ENCODE measurements around the gene SH3PXD2B. TPM values are rescaled to one million over a fixed set of nuclear protein-coding genes. Genes with fewer than 3 reads are reported as not detected.

Gene SH3PXD2B
- total and polyA plus RNA-seq, 2 donors (not counting 1 experiment from before 2014, with no cell fraction given): not detected

GRCh38 chr5:172282272-172283019 lies 171.9 kb downstream of the SH3PXD2B start:
- 14% methylated on average over 7 of the region's 13 CpGs for WGBS (ENCODE audit: insufficient coverage)
- H3K4me1 ChIP-seq (ENCODE audit: control insufficient read depth in 2 of 2, insufficient read depth in 2 of 2, low read length in 2 of 2): peaks cover 16 to 17% of the 10 kb centered on the region in 2 donors
- H4K20me1 ChIP-seq (ENCODE audit: control insufficient read depth, insufficient read depth, low read length, poor library complexity, severe bottlenecking): peaks cover 9% of the 10 kb centered on the region
- H3K79me2 ChIP-seq (ENCODE audit: control insufficient read depth, insufficient read depth, low read length): peaks cover 59% of the 10 kb centered on the region
- peak overlapping the region; percentile 96 for H2AFZ ChIP-seq (ENCODE audit: insufficient read depth, low read depth, low read length, poor library complexity, severe bottlenecking)
- no peaks in the 10 kb centered on the region for H3K27me3 ChIP-seq (replicated peaks in 1 of 4; ENCODE audit: control extremely low read depth in 1 of 4, control insufficient read depth in 3 of 4, insufficient read depth in 4 of 4, low read length in 3 of 4)
- H3K9ac ChIP-seq (ENCODE audit: low read length): peak overlapping the region; percentile 87
- intact Hi-C loops (cut with micrococcal nuclease): loop anchor here (1.0 to 5.0 kb wide), 4 partner anchors 94 to 775 kb away; partner anchors contain the start of genes CREBRF and STK10
- Mint-ChIP-seq H3K4me3 (peak overlapping the region; percentile 93), H3K27ac (peak overlapping the region; percentile 83), H3K27me3 (no peaks in the 10 kb centered on the region), H3K9me3 (ENCODE audit: insufficient read depth) (no peaks in the 10 kb centered on the region), H3K4me1 (peaks cover 20% of the 10 kb centered on the region)
- no peak for DNase-seq
- CTCF ChIA-PET: interaction anchor here (0.7 to 2.6 kb wide), 11 partner anchors 10 to 375 kb away, joined by 3 to 17 read pairs (median 5); no protein-coding TSS in a partner anchor
- TF ChIP-seq EZH2 (IDR thresholded peaks at IDR 0.05; ENCODE audit: borderline replicate concordance, insufficient read depth, low read depth, low read length, poor library complexity, severe bottlenecking) (no peak), CTCF (IDR thresholded peaks at IDR 0.05) (no peak)
- peak overlapping the region; percentile 98 for H3K4me2 ChIP-seq (replicated peaks; ENCODE audit: low read depth, low read length, poor library complexity, severe bottlenecking)
- H3K27ac ChIP-seq (ENCODE audit: low read length in 2 of 2): peak overlapping the region in 1 of 2 donors; percentile 74
- POLR2A ChIA-PET: interaction anchor here (0.6 to 1.1 kb wide), 4 partner anchors 9 to 171 kb away, joined by 4 to 5 read pairs (median 5); no protein-coding TSS in a partner anchor
- H3K9me3 ChIP-seq (ENCODE audit: control extremely low read depth in 1 of 3, control insufficient read depth in 2 of 3, insufficient read depth in 1 of 3, low read length in 2 of 3): no peaks in the 10 kb centered on the region
- H3K36me3 ChIP-seq (replicated peaks in 1 of 2; ENCODE audit: control extremely low read depth in 1 of 2, control insufficient read depth in 1 of 2, extremely low read depth in 1 of 2, insufficient read depth in 2 of 2, low read length in 1 of 2): no peaks in the 10 kb centered on the region
- peak overlapping the region; percentile 30 to 87 (median 79) for H3K4me3 ChIP-seq (ENCODE audit: control extremely low read depth in 1 of 5, extremely low read depth in 1 of 5, insufficient read depth in 1 of 5, low read depth in 2 of 5, low read length in 4 of 5)
- no peak for ATAC-seq (ENCODE audit: low read depth)

- peak overlapping the region; percentile 93 for H3K4me3 Mint-ChIP-seq
- no peaks in the 10 kb centered on the region for H3K27me3 Mint-ChIP-seq
- TF ChIP-seq CTCF (IDR thresholded peaks at IDR 0.05): no peak
- no peak for TF ChIP-seq EZH2 (IDR thresholded peaks at IDR 0.05; ENCODE audit: borderline replicate concordance, insufficient read depth, low read depth, low read length, poor library complexity, severe bottlenecking)
- Histone ChIP-seq H3K36me3 (replicated peaks in 1 of 2; ENCODE audit: control extremely low read depth in 1 of 2, control insufficient read depth in 1 of 2, extremely low read depth in 1 of 2, insufficient read depth in 2 of 2, low read length in 1 of 2) (no peaks in the 10 kb centered on the region), H3K4me1 (ENCODE audit: control insufficient read depth in 2 of 2, insufficient read depth in 2 of 2, low read length in 2 of 2) (peaks cover 16 to 17% of the 10 kb centered on the region in 2 donors), H3K79me2 (ENCODE audit: control insufficient read depth, insufficient read depth, low read length) (peaks cover 70% of the 10 kb centered on the region), H3K4me2 (replicated peaks; ENCODE audit: low read depth, low read length, poor library complexity, severe bottlenecking) (no peak overlapping the region), H3K27ac (ENCODE audit: low read length in 2 of 2) (no peak overlapping the region), H3K27me3 (replicated peaks in 1 of 4; ENCODE audit: control extremely low read depth in 1 of 4, control insufficient read depth in 3 of 4, insufficient read depth in 4 of 4, low read length in 3 of 4) (no peaks in the 10 kb centered on the region), H4K20me1 (ENCODE audit: control insufficient read depth, insufficient read depth, low read length, poor library complexity, severe bottlenecking) (peaks cover 14% of the 10 kb centered on the region), H2AFZ (ENCODE audit: insufficient read depth, low read depth, low read length, poor library complexity, severe bottlenecking) (no peak overlapping the region), H3K4me3 (ENCODE audit: control extremely low read depth in 1 of 5, extremely low read depth in 1 of 5, insufficient read depth in 1 of 5, low read depth in 2 of 5, low read length in 4 of 5) (no peak overlapping the region), H3K9me3 (ENCODE audit: control extremely low read depth in 1 of 3, control insufficient read depth in 2 of 3, insufficient read depth in 1 of 3, low read length in 2 of 3) (no peaks in the 10 kb centered on the region), H3K9ac (ENCODE audit: low read length) (no peak overlapping the region)
- DNase-seq (no peak), ATAC-seq (ENCODE audit: low read depth) (no peak)
- POLR2A ChIA-PET: no interaction called here
- H3K27ac Mint-ChIP-seq: no peak overlapping the region
- no peaks in the 10 kb centered on the region for H3K9me3 Mint-ChIP-seq (ENCODE audit: insufficient read depth)
- intact Hi-C loops (cut with micrococcal nuclease): loop anchor here (5.0 kb wide), 1 partner anchor 776 kb away; the partner anchor contains the start of gene CREBRF
- H3K4me1 Mint-ChIP-seq: peaks cover 22% of the 10 kb centered on the region
- no CpG with 5 or more reads among the region's 6 CpGs for WGBS (ENCODE audit: insufficient coverage)
- CTCF ChIA-PET: interaction anchor here (0.7 to 2.6 kb wide), 3 partner anchors 11 to 370 kb away, joined by 3 to 17 read pairs (median 8); no protein-coding TSS in a partner anchor
Observed at GRCh38 chr5:172281346-172281745, 173.0 kb downstream of the SH3PXD2B start.

Measured in B cell (primary cell).